T1000 (cell line): ENCODE results near the gene NR1I3.

ENCODE experiments used
- DNase-seq: peaks from one replicate; lab custom pipeline; 2025; ENCODE audit warnings: mixed read lengths; lab: John Stamatoyannopoulos, UW

The NR1I3 gene

GRCh38 chr1:161218301-161219077 is 19.5 kb downstream of the NR1I3 start:
- peak; percentile 29 for DNase-seq

DNA sequence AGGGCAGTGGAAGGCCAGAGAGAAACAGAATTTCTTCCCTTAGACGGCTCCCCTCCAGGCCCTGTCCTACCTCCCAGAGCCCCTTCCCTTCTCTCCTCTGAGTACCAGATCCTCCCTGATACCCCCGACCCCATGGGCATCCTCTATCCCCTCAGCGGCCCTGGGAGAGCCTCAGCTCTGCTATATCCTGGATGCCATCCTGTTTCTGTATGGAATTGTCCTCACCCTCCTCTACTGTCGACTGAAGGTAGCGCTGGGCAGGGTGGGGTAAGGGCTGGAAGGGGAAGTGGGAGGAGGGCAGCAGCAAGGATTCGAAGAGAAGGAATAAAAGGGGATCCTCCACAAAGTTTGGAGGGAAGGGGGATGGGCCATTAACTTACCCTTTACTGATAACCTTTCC is 20.2 kb downstream of the NR1I3 start:
- no peak for DNase-seq

DNA sequence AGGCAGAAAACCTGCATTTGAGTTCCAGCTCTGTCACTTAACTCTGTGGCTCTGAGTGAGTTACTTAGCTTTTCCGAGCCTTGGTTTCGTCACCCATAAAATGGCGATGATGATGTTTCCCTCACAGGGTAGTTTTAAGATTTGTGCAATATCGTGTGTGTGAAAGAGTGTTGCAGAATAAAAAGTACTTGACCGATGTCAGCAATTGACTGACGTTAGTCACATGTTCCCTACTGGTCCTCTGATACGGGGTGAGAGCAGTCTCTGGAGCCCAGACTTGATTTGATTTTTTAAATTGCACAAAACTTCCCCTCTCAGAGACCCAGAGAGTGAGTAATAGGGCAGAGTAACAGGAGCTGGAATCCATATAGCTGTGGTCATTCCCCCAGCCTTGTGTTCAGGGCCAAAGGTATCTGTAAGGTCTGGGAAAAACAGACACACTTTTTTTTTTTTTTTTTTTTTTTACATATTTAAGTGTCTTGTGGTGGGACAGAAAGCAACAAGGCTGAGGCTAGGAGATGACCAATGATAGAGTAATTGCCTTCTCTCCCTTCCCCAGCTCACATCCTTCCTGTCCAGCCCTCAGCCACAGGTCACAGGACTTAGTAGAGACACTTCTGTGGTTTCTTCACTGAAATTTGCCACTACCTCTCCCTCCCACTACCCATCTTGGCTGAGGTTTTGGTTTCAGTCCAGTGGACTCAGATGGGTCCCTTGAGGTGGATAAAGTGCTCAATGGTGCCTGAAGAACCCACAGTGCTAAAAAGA is 20.9 kb downstream of the NR1I3 start:
- DNase-seq = no peak

DNA sequence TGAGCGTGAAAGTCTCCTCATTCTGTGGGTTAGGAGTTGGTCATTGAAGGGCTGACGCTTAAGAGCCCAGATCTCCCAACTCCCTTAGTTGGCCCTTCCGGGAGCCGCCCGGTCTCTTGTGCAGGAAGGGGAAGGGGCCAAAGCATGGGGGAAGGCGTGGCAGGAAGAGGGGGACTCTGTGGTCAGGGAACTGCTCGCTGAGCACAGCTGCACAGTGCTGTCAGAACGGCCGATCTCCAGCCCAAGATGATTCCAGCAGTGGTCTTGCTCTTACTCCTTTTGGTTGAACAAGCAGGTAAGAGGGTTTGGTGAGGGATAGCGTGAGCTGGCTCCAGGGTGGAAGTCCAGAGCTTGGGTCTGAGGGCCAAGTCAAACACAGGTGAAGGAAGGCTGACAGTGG is 22.9 kb downstream of the NR1I3 start, which contains the start of gene FCER1G:
Gene FCER1G (plus strand): TSS at position 220 of the 400 bp plus-strand sequence. CDS start 27 bp downstream, at position 247.
- no peak for DNase-seq

GRCh38 chr1:161214369-161214768 is 23.6 kb downstream of the NR1I3 start:
- no peak for DNase-seq

DNA sequence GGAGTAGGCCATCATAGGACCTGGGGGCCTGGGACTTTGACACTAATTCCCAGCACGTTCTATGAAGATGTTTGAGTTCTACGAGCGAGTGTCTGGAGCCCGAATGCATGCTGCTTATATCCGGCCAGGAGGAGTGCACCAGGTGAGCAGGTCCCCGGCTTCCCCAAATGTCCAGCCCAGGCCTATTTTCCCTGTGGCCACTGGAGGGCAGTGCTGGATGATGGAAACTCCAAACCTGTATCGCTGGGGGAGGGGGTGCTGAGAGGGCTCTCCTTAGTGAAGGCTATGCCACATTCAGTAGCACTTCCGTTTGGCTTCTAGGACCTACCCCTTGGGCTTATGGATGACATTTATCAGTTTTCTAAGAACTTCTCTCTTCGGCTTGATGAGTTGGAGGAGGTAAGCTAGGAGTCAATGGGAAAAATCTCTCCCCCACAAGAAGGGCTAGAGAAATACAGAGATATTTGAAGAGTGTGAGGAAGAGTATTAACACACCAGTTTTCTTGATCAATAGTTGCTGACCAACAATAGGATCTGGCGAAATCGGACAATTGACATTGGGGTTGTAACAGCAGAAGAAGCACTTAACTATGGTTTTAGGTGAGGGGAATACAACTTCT is 28.1 kb downstream of the NR1I3 start:
- no peak for DNase-seq

- no peak for DNase-seq
Observed at GRCh38 chr1:161207173-161207572, 30.8 kb downstream of the NR1I3 start.

- DNase-seq = no peak
Observed at GRCh38 chr1:161206411-161207140, 31.4 kb downstream of the NR1I3 start.

- DNase-seq = peak; percentile 85
Observed at GRCh38 chr1:161201836-161202712, 35.9 kb downstream of the NR1I3 start, which contains the start of gene NDUFS2. Gene NDUFS2, plus strand, starts transcription at chr1:161202367. Its CDS starts 19 bp downstream, at chr1:161202386.

DNA sequence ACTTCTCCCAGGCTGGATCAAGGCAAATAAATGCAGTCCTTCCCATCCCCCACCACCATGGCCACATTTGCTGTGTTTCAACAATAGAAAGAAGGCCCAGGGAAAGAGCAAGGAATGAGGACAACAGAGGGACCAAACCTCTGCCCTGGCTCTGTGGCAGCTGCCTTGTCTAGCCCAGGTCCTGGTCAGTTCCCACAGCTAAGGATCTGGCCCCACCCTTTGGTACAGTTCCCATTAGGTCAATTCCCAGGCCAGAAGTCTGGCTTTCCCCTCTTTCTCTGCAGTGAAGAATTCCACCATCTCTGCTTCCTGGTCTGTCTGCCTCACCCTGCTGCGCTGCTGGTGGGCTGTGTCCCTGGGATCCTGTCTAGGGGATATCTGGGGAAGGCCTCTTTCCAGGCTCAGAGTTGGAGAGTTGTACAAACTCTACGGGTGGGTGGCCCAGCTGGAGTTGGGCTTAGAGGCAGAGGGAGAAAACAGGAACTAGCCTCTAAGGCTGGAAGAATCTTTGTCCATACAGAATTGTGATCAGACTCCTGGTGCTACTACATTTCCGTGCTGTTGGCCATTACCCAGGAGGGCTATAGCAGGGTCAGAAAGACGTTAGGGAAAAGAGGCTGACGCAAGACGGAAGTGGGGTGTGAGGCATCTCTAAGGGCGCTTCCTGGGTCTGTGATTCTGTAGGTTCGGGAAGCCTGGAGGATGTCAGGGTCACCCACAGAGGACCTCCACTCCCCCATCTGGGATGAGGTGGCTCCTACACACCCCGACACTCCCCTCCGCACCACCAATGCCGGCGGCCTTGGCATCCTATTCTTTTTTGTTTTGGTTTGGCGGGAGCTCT is 36.8 kb downstream of the NR1I3 start:
- no peak for DNase-seq

- DNase-seq = no peak
Observed at GRCh38 chr1:161200421-161200991, 37.5 kb downstream of the NR1I3 start.

DNA sequence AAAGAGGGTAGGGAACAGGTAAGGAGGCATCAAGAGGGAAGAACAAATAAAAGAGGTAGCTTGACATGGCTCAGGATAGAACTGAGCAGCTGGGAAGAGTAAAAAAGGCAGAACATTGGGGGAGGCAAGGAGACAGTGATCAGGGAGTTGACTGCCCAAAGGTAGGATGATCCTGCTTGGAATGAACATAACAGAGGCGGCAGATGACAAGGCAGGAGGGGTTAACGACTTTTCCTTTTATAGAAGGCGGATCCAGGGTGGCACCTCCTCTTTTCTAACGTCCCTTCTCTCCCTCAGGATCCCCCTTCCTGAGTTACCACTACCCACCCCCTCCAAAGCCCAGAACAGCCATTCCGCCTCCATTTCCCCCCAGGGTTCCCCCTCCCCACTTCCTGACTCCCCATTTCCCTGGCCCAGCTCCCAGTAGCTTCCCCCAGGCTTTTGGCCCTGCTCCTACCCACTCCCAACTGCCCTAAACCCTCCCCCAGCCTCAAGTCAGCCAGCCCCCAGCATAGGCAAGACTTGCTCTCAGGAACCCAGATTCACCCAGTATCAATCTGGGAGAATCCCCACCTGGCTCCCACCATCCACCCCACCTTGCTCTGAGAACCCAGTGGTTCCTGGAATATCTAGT is 38.4 kb downstream of the NR1I3 start:
- DNase-seq = no peak

GRCh38 chr1:161198897-161199431 is 39.0 kb downstream of the NR1I3 start, which contains the start of gene ADAMTS4:
Gene ADAMTS4, minus strand, starts transcription at chr1:161199054. Its CDS starts 427 bp downstream, at chr1:161198627.
- DNase-seq = no peak

GRCh38 chr1:161198194-161198896 is 39.7 kb downstream of the NR1I3 start:
- peak; percentile 9 for DNase-seq

- no peak for DNase-seq
Observed at GRCh38 chr1:161197560-161198193, 40.3 kb downstream of the NR1I3 start.

GRCh38 chr1:161196521-161197451 is 41.2 kb downstream of the NR1I3 start:
- no peak for DNase-seq
